Testis (tissue), 2 donors: ENCODE results near the gene SPRING1.

Experiments used
- POLR2A ChIP-seq: fragments of 450-650 bp; IDR thresholded peaks from one replicate; pipeline ENCODE4 v1.6.1; 2017; ENCODE audit warnings: antibody characterized with exemption, mild to moderate bottlenecking, moderate library complexity
- TF ChIP-seq, protein P1 (sequence below), 3 experiments: fragments of 450-650 bp in 2 of 3; fragments of 200-600 bp in 1 of 3; sonication (generic) in 1 of 3; IDR thresholded peaks; one replicate each; pipeline ENCODE4 v1.5.1; 2016 to 2019; ENCODE audit warnings: antibody characterized with exemption in 3 of 3, mild to moderate bottlenecking in 2 of 3, moderate library complexity in 1 of 3

DNA sequence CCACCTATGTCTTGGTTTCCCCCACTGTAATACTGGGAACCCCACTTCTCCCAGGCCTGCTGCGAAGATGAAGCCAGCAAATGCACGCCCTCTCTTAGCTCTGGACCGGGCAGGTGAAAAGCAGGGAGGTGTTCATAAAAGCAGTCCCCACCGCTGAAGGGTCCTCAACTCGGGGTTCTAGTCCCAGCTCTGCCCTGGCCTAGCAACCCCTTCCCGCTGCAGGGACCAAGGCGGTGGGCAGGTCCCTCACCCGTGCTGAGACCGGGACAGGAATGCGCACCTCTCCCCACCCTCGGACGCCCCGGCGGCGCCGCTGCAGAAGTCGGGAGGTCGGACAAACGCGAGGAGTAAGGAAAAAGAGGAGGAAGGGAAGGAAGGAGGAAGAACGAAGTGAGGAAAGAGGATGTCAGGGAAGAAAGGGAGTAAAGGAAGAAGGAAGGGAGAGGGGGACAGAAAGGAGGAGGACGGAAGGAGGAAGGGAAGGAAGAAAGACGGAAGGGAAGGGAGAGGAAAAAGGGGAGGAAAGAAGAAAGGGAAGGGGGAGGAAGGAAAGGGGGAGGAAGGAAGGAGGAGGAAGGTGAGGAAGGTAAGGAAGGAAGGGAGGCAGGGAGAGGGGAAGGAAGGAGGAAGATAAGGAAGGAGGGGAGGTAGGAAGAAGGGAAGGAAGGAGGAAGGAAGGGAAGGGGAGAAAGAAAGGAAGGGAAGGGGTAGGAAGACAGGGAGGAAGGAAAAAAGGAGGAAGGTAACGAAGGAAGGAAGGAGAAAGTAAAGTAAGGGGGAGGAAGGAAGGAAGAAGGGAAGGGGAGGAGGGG, 701 bp downstream of the SPRING1 start:
- TF ChIP-seq, protein P1, sequence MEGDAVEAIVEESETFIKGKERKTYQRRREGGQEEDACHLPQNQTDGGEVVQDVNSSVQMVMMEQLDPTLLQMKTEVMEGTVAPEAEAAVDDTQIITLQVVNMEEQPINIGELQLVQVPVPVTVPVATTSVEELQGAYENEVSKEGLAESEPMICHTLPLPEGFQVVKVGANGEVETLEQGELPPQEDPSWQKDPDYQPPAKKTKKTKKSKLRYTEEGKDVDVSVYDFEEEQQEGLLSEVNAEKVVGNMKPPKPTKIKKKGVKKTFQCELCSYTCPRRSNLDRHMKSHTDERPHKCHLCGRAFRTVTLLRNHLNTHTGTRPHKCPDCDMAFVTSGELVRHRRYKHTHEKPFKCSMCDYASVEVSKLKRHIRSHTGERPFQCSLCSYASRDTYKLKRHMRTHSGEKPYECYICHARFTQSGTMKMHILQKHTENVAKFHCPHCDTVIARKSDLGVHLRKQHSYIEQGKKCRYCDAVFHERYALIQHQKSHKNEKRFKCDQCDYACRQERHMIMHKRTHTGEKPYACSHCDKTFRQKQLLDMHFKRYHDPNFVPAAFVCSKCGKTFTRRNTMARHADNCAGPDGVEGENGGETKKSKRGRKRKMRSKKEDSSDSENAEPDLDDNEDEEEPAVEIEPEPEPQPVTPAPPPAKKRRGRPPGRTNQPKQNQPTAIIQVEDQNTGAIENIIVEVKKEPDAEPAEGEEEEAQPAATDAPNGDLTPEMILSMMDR (IDR thresholded peaks at IDR 0.05): no peak
- TF ChIP-seq POLR2A: no peak
